Panc1 (cell line): ENCODE results near the gene DROSHA. TPM values are rescaled to one million over a fixed set of nuclear protein-coding genes. Genes with fewer than 3 reads are reported as not detected.

ENCODE experiments used
- ATAC-seq: fragments of 200-7000 bp; cut with Tn5 transposase; 2 replicates; pipeline ENCODE4 v1.9.1; 2020; ENCODE audit warnings: mild to moderate bottlenecking, moderate library complexity
- BruUV-seq: library from RNA; stranded (reverse); fragments of 400-500 nt; replicated peaks from 2 replicates; lab custom pipeline; 2021; lab: Mats Ljungman, UMichigan
- CTCF ChIA-PET: fragments of 300-600 bp; sonication (Branson Sonifier 250); formaldehyde crosslinking; loops from one replicate; lab custom pipeline; 2022; ENCODE audit warnings: antibody characterized with exemption; lab: Charles Lee
- POLR2A ChIA-PET: fragments of 300-600 bp; sonication (Branson Sonifier 250); formaldehyde crosslinking; loops from one replicate; lab custom pipeline; 2022; ENCODE audit warnings: antibody characterized with exemption; lab: Charles Lee
- DNase-seq: peaks from one replicate; pipeline ENCODE4 v3.0.0-alpha.2; 2010; ENCODE audit warnings: low read depth, low spot score
- H3K27ac ChIP-seq: 2 replicates; pipeline ENCODE4 v1.5.1; 2011; ENCODE audit warnings: mild to moderate bottlenecking, low read length, inconsistent platforms
- H3K27me3 ChIP-seq: fragments of 200-500 bp; sonication (Bioruptor generic); 2 replicates; pipeline ENCODE4 v1.6.0; 2014; ENCODE audit warnings: low read length, inconsistent platforms; ENCODE audit not compliant: control insufficient read depth, insufficient read depth
- H3K36me3 ChIP-seq: fragments of 200-500 bp; sonication (Bioruptor generic); 2 replicates; pipeline ENCODE4 v1.5.1; 2014; ENCODE audit warnings: inconsistent platforms, mild to moderate bottlenecking, low read length, moderate library complexity; ENCODE audit not compliant: control insufficient read depth, insufficient read depth
- H3K4me1 ChIP-seq: 2 replicates; pipeline ENCODE4 v1.5.1; 2011; ENCODE audit warnings: inconsistent platforms, mild to moderate bottlenecking, low read length, moderate library complexity; ENCODE audit not compliant: control insufficient read depth, insufficient read depth
- H3K4me3 ChIP-seq, 2 experiments: 2 replicates each; pipeline ENCODE4 v1.5.1; 2011 to 2012; ENCODE audit warnings: low read depth in 2 of 2, low read length in 2 of 2, mild to moderate bottlenecking in 2 of 2, inconsistent platforms in 1 of 2, moderate library complexity in 1 of 2
- H3K9me3 ChIP-seq: fragments of 200-500 bp; sonication (Bioruptor generic); 2 replicates; pipeline ENCODE4 v1.5.1; 2014; ENCODE audit warnings: low read depth, mild to moderate bottlenecking, inconsistent platforms, low read length, moderate library complexity; ENCODE audit not compliant: control insufficient read depth, insufficient read depth
- POLR2AphosphoS5 ChIP-seq: IDR thresholded peaks from 2 replicates; pipeline ENCODE4 v1.6.1; 2012; ENCODE audit warnings: mild to moderate bottlenecking, low read depth, low read length, moderate library complexity
- SIN3A ChIP-seq: IDR thresholded peaks from 2 replicates; pipeline ENCODE4 v1.6.1; 2012; ENCODE audit warnings: low read depth, mild to moderate bottlenecking, low read length, moderate library complexity, borderline replicate concordance; ENCODE audit not compliant: insufficient read depth
- TCF7L2 ChIP-seq: IDR thresholded peaks from 2 replicates; pipeline ENCODE4 v1.6.1; 2011; ENCODE audit warnings: mild to moderate bottlenecking, low read depth, low read length, inconsistent platforms
- in situ Hi-C: cut with HindIII; loops from 2 replicates; pipeline ENCODE4 v1.10.0; 2016; ENCODE audit warnings: low sequenced_read_pairs, low pct_unique_long_range_greater_than_20kb
- intact Hi-C: fragments of 100-400 bp; cut with micrococcal nuclease; formaldehyde crosslinking; loops from one replicate; pipeline ENCODE4 v1.10.0; 2022; ENCODE audit not compliant: unreplicated experiment
- total RNA-seq: library from RNA; stranded (reverse); gene quantifications from one replicate; pipeline ENCODE4 v1.2.1, GENCODE V29; 2021; ENCODE audit not compliant: unreplicated experiment
- TF ChIP-seq, protein P1 (sequence below): fragments of 450-650 bp; IDR thresholded peaks from 2 replicates; pipeline ENCODE4 v1.5.1; 2017; ENCODE audit warnings: mild to moderate bottlenecking
- TF ChIP-seq, protein P2 (sequence below), 2 experiments: IDR thresholded peaks; 2 replicates each; pipeline ENCODE4 v1.6.1; 2011 to 2012; ENCODE audit warnings: low read depth in 2 of 2, control low read depth in 1 of 2, low read length in 1 of 2, mild to moderate bottlenecking in 1 of 2, moderate library complexity in 1 of 2; ENCODE audit not compliant: insufficient read depth in 1 of 2

Gene DROSHA
- total RNA-seq, 1 experiment from 2014 or later, result 98.1 TPM

DNA sequence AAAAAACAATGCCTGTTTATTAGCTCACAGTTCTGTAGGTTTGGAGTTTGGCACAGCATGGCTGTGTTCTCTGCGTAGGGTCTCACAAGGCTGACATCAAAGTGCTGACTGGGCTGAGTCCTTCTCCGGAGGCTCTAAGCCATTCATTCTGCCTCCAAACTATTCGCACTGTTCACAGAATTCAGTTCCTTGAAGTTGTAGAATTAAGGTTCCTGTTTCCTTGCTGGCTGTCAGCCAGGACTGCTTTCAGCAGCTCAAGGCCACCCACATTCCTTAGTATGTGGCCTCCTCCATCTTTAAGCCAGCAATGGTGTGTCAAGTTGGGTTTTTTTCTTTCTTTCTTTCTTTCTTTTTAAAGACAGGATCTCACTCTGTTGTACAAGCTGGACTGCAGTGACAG lies 176.6 kb downstream of the DROSHA start:
- in situ Hi-C loops, result no loop called here
- no peak for DNase-seq
- H3K4me3 ChIP-seq, result no peak overlapping the region
- no peak overlapping the region for H3K27ac ChIP-seq
- H3K36me3 ChIP-seq, result no peaks in the 10 kb centered on the region
- TF ChIP-seq, protein P1, sequence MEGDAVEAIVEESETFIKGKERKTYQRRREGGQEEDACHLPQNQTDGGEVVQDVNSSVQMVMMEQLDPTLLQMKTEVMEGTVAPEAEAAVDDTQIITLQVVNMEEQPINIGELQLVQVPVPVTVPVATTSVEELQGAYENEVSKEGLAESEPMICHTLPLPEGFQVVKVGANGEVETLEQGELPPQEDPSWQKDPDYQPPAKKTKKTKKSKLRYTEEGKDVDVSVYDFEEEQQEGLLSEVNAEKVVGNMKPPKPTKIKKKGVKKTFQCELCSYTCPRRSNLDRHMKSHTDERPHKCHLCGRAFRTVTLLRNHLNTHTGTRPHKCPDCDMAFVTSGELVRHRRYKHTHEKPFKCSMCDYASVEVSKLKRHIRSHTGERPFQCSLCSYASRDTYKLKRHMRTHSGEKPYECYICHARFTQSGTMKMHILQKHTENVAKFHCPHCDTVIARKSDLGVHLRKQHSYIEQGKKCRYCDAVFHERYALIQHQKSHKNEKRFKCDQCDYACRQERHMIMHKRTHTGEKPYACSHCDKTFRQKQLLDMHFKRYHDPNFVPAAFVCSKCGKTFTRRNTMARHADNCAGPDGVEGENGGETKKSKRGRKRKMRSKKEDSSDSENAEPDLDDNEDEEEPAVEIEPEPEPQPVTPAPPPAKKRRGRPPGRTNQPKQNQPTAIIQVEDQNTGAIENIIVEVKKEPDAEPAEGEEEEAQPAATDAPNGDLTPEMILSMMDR, result no peak
- TF ChIP-seq SIN3A (no peak), POLR2AphosphoS5 (no peak), TCF7L2 (no peak)
- TF ChIP-seq, protein P2, sequence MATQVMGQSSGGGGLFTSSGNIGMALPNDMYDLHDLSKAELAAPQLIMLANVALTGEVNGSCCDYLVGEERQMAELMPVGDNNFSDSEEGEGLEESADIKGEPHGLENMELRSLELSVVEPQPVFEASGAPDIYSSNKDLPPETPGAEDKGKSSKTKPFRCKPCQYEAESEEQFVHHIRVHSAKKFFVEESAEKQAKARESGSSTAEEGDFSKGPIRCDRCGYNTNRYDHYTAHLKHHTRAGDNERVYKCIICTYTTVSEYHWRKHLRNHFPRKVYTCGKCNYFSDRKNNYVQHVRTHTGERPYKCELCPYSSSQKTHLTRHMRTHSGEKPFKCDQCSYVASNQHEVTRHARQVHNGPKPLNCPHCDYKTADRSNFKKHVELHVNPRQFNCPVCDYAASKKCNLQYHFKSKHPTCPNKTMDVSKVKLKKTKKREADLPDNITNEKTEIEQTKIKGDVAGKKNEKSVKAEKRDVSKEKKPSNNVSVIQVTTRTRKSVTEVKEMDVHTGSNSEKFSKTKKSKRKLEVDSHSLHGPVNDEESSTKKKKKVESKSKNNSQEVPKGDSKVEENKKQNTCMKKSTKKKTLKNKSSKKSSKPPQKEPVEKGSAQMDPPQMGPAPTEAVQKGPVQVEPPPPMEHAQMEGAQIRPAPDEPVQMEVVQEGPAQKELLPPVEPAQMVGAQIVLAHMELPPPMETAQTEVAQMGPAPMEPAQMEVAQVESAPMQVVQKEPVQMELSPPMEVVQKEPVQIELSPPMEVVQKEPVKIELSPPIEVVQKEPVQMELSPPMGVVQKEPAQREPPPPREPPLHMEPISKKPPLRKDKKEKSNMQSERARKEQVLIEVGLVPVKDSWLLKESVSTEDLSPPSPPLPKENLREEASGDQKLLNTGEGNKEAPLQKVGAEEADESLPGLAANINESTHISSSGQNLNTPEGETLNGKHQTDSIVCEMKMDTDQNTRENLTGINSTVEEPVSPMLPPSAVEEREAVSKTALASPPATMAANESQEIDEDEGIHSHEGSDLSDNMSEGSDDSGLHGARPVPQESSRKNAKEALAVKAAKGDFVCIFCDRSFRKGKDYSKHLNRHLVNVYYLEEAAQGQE (IDR thresholded peaks at IDR 0.05; ENCODE audit: insufficient read depth in 1 of 2, low read depth in 2 of 2, low read length in 1 of 2), result no peak
- CTCF ChIA-PET, result no interaction called here
- BruUV-seq, result no TSS peak
- no peaks in the 10 kb centered on the region for H3K9me3 ChIP-seq
- H3K27me3 ChIP-seq, result peaks cover 4% of the 10 kb centered on the region; the same call in 1 of the 2 replicates
- intact Hi-C loops, result no loop called here
- H3K4me1 ChIP-seq, result no peaks in the 10 kb centered on the region
- ATAC-seq, result no peak
- POLR2A ChIA-PET, result no interaction called here

Other genes with a start within 250 kb of the DROSHA start
- gene C5orf22, start 208 bp upstream of the DROSHA start, total RNA-seq, result 39.0 TPM
- 0.10 TPM for gene PDZD2, start 107.0 kb upstream of the DROSHA start, total RNA-seq